Measurements from ENCODE around the gene UBQLN1. TPM values are rescaled to one million over a fixed set of nuclear protein-coding genes. Genes with fewer than 3 reads are reported as not detected.

Gene UBQLN1
- total RNA-seq, 1 experiment from 2014 or later, result 169 TPM

DNA sequence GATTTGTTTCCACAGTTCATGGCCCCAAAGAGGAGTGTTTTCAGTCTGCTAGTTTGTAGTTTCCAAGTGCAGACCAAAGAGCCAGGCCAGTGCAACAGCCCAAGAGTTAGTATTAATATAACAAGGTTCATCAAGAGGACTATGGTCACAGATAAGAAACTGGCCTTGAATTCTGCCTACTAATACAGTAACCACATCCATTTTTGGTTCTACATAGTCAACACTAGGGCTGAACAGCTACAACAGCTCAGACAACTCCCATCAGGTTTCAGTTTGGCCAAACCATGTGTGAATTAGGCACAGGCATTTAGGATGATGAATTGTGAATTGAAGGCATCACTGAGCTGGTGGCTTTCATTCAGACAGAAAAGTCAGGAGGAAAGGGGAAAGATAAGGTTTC is 13.8 kb upstream of the UBQLN1 start:
- Mint-ChIP-seq H3K4me1 (ENCODE audit: insufficient read depth, unreplicated experiment) (no peaks in the 10 kb centered on the region), H3K4me3 (ENCODE audit: unreplicated experiment) (no peak overlapping the region), H3K36me3 (ENCODE audit: insufficient read depth, unreplicated experiment) (no peaks in the 10 kb centered on the region), H3K9me3 (ENCODE audit: unreplicated experiment) (peaks cover 5% of the 10 kb centered on the region), H3K27ac (ENCODE audit: low read depth, unreplicated experiment) (no peak overlapping the region), H3K27me3 (ENCODE audit: insufficient read depth, unreplicated experiment) (no peaks in the 10 kb centered on the region)
- no TSS peak for BruUV-seq (replicated peaks)
- CTCF ChIA-PET, result no interaction called here
- DNase-seq (ENCODE audit: unreplicated experiment), result no peak
- intact Hi-C loops (cut with micrococcal nuclease), result no loop called here
- TF ChIP-seq, protein P1, sequence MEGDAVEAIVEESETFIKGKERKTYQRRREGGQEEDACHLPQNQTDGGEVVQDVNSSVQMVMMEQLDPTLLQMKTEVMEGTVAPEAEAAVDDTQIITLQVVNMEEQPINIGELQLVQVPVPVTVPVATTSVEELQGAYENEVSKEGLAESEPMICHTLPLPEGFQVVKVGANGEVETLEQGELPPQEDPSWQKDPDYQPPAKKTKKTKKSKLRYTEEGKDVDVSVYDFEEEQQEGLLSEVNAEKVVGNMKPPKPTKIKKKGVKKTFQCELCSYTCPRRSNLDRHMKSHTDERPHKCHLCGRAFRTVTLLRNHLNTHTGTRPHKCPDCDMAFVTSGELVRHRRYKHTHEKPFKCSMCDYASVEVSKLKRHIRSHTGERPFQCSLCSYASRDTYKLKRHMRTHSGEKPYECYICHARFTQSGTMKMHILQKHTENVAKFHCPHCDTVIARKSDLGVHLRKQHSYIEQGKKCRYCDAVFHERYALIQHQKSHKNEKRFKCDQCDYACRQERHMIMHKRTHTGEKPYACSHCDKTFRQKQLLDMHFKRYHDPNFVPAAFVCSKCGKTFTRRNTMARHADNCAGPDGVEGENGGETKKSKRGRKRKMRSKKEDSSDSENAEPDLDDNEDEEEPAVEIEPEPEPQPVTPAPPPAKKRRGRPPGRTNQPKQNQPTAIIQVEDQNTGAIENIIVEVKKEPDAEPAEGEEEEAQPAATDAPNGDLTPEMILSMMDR (IDR thresholded peaks at IDR 0.05; ENCODE audit: unreplicated experiment), result no peak
- POLR2A ChIA-PET, result interaction anchor here (1.2 kb wide), 1 partner anchor 13 kb away, joined by 4 read pairs; the partner anchor contains the start of gene UBQLN1

DNA sequence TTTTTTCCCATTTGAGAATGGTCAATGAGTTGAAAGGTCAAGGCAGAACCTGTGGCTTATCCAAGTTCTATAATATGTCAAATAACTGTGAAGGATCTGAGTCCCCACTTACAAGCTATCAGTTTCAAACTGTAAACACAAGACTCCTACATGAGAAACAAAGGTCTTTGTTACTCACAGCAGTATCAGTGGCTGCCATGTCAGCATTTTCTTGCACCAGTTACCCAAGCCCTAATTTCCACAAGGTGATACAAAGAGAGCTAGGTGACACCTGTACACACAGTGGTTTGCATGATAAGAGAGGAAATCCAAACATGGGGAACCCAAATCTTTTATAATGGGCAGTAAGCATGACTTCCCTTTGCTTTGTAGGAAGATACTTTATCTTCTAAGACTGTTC is 8.0 kb upstream of the UBQLN1 start:
- ChIA-PET CTCF (no interaction called here), POLR2A (interaction anchor here (1.0 kb wide), 1 partner anchor 8 kb away, joined by 3 read pairs; the partner anchor contains the start of gene UBQLN1)
- Mint-ChIP-seq H3K4me1 (ENCODE audit: insufficient read depth, unreplicated experiment) (no peaks in the 10 kb centered on the region), H3K27me3 (ENCODE audit: insufficient read depth, unreplicated experiment) (no peaks in the 10 kb centered on the region), H3K4me3 (ENCODE audit: unreplicated experiment) (no peak overlapping the region), H3K9me3 (ENCODE audit: unreplicated experiment) (peaks cover 7% of the 10 kb centered on the region), H3K27ac (ENCODE audit: low read depth, unreplicated experiment) (no peak overlapping the region), H3K36me3 (ENCODE audit: insufficient read depth, unreplicated experiment) (no peaks in the 10 kb centered on the region)
- no peak for DNase-seq (ENCODE audit: unreplicated experiment)
- intact Hi-C loops (cut with micrococcal nuclease), result no loop called here
- BruUV-seq (replicated peaks), result no TSS peak
- TF ChIP-seq, protein P1 (IDR thresholded peaks at IDR 0.05; ENCODE audit: unreplicated experiment), result no peak

DNA sequence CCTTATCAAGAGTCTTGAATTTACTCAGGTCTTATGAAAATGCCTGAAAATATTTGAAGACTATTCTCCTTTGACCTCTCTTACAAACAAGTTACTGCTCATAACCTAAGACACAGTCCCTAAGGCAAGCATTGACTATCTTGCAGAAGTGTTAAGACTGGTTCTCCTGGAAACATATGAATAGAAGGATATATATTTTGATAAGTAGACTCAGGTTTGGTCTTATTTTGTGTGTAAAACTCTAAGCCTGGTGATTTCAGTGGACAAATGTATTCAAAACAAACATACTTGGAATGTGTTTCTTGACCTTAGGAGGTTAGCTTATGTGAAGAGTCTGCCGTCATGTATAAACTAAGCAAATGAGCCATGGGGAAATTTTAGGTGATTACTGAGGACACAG is 7.5 kb upstream of the UBQLN1 start:
- Mint-ChIP-seq H3K27ac (ENCODE audit: low read depth, unreplicated experiment) (no peak overlapping the region), H3K4me1 (ENCODE audit: insufficient read depth, unreplicated experiment) (no peaks in the 10 kb centered on the region), H3K36me3 (ENCODE audit: insufficient read depth, unreplicated experiment) (no peaks in the 10 kb centered on the region), H3K9me3 (ENCODE audit: unreplicated experiment) (peaks cover 7% of the 10 kb centered on the region), H3K4me3 (ENCODE audit: unreplicated experiment) (no peak overlapping the region), H3K27me3 (ENCODE audit: insufficient read depth, unreplicated experiment) (no peaks in the 10 kb centered on the region)
- POLR2A ChIA-PET, result interaction anchor here (1.0 kb wide), 1 partner anchor 8 kb away, joined by 3 read pairs; the partner anchor contains the start of gene UBQLN1
- CTCF ChIA-PET, result interaction anchor here (0.6 kb wide), 1 partner anchor 1836 kb away, joined by 3 read pairs; no protein-coding TSS in a partner anchor
- no TSS peak for BruUV-seq (replicated peaks)
- intact Hi-C loops (cut with micrococcal nuclease), result no loop called here
- TF ChIP-seq, protein P1 (IDR thresholded peaks at IDR 0.05; ENCODE audit: unreplicated experiment), result no peak
- DNase-seq (ENCODE audit: unreplicated experiment), result no peak

DNA sequence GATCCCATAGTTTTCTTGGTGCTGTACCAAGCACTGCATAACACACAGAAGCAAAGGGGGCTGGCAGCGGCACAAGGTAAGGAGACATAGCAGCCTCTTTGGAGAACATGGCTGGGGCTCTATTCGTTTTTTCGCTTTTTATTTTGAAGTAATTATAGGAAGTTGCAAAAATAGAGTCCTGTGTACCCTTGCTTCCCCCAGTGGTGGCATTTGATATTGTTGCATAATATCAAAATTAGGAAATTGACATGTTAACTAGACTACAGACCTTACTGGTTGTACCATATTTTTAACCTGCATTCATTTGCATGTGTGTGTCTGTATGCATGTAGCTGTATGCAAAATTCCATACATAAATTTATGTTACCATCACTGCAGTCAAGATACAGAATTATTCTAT is 6.6 kb upstream of the UBQLN1 start:
- DNase-seq (ENCODE audit: unreplicated experiment), result no peak
- H3K9me3 Mint-ChIP-seq (ENCODE audit: unreplicated experiment), result peaks cover 7% of the 10 kb centered on the region
- H3K4me3 Mint-ChIP-seq (ENCODE audit: unreplicated experiment), result no peak overlapping the region
- peaks cover 3% of the 10 kb centered on the region for H3K4me1 Mint-ChIP-seq (ENCODE audit: insufficient read depth, unreplicated experiment)
- H3K27ac Mint-ChIP-seq (ENCODE audit: low read depth, unreplicated experiment), result no peak overlapping the region
- no peaks in the 10 kb centered on the region for H3K27me3 Mint-ChIP-seq (ENCODE audit: insufficient read depth, unreplicated experiment)
- intact Hi-C loops (cut with micrococcal nuclease), result no loop called here
- CTCF ChIA-PET, result no interaction called here
- POLR2A ChIA-PET, result no interaction called here
- no TSS peak for BruUV-seq (replicated peaks)
- H3K36me3 Mint-ChIP-seq (ENCODE audit: insufficient read depth, unreplicated experiment), result no peaks in the 10 kb centered on the region
- TF ChIP-seq, protein P1 (IDR thresholded peaks at IDR 0.05; ENCODE audit: unreplicated experiment), result peak; percentile 13

All from MCF 10A (cell line).